Stimulated activated CD4-positive, alpha-beta T cell treated with anti-CD3 and anti-CD28 coated beads, Interleukin-12 subunit alpha, Interleukin-12 subunit beta, amount 100 ng/mL, for 24 hours (primary cell): Measurements from ENCODE around the gene TRIM67.

Source experiments
- DNase-seq, 2 experiments: peaks; one replicate each; pipeline ENCODE4 v3.0.0-alpha.2; 2020; ENCODE audit warnings: low read depth in 2 of 2

Gene TRIM67

GRCh38 chr1:231183639-231184590, 22.1 kb downstream of the TRIM67 start:
- DNase-seq: no peak

- DNase-seq: no peak
Observed at GRCh38 chr1:231184891-231185290, 23.0 kb downstream of the TRIM67 start.

GRCh38 chr1:231185391-231185790, 23.5 kb downstream of the TRIM67 start:
- DNase-seq: no peak

GRCh38 chr1:231186356-231187115, 24.7 kb downstream of the TRIM67 start:
- DNase-seq: no peak

GRCh38 chr1:231187571-231187970, 25.7 kb downstream of the TRIM67 start:
- no peak for DNase-seq

- DNase-seq: no peak
Observed at GRCh38 chr1:231188072-231188471, 26.2 kb downstream of the TRIM67 start.

GRCh38 chr1:231188768-231189167, 26.9 kb downstream of the TRIM67 start:
- DNase-seq: no peak

- DNase-seq: no peak
Observed at GRCh38 chr1:231189683-231190270, 27.9 kb downstream of the TRIM67 start.

- DNase-seq: no peak
Observed at GRCh38 chr1:231190456-231190855, 28.6 kb downstream of the TRIM67 start.

- DNase-seq: no peak
Observed at GRCh38 chr1:231192620-231193163, 30.8 kb downstream of the TRIM67 start.

GRCh38 chr1:231193710-231194340, 32.0 kb downstream of the TRIM67 start:
- DNase-seq: no peak

- DNase-seq: no peak
Observed at GRCh38 chr1:231194476-231194842, 32.6 kb downstream of the TRIM67 start.

GRCh38 chr1:231194843-231195516, 33.1 kb downstream of the TRIM67 start:
- DNase-seq: no peak

GRCh38 chr1:231196307-231196706, 34.4 kb downstream of the TRIM67 start:
- DNase-seq: no peak

- DNase-seq: no peak
Observed at GRCh38 chr1:231196728-231197127, 34.9 kb downstream of the TRIM67 start.

- DNase-seq: no peak
Observed at GRCh38 chr1:231199868-231200267, 38.0 kb downstream of the TRIM67 start.

- DNase-seq: no peak
Observed at GRCh38 chr1:231200388-231201031, 38.7 kb downstream of the TRIM67 start.

- DNase-seq: no peak
Observed at GRCh38 chr1:231201375-231201978, 39.6 kb downstream of the TRIM67 start.

GRCh38 chr1:231201979-231202633, 40.2 kb downstream of the TRIM67 start:
- DNase-seq: no peak
